GM12872 (cell line): ENCODE measurements around the gene CHRNB2.

Experiments used
- TF ChIP-seq, protein P1 (sequence below): IDR thresholded peaks from 3 replicates; pipeline ENCODE4 v1.5.1; 2011; ENCODE audit warnings: low read depth, mild to moderate bottlenecking, low read length, moderate library complexity; ENCODE audit not compliant: insufficient read depth

CHRNB2 gene

DNA sequence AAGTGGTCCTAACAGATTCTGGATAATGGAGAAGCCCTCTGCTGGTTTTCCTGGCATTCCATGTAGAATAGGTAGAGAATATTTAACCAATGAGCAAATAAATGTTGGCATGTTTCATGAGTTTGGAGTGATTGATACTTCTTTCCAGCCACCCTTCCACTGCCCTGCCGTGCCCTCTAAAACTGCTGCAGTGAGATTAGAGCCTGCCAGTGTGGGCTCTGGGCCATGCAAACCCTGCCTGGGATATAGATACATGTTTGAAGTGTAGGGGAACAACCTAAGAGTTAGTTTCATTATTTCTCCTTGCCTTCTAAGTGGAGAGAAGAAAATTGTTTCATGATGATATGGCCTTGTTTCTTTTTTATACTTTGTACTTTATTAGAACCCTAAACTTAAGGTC, 19.6 kb upstream of the CHRNB2 start:
- TF ChIP-seq, protein P1, sequence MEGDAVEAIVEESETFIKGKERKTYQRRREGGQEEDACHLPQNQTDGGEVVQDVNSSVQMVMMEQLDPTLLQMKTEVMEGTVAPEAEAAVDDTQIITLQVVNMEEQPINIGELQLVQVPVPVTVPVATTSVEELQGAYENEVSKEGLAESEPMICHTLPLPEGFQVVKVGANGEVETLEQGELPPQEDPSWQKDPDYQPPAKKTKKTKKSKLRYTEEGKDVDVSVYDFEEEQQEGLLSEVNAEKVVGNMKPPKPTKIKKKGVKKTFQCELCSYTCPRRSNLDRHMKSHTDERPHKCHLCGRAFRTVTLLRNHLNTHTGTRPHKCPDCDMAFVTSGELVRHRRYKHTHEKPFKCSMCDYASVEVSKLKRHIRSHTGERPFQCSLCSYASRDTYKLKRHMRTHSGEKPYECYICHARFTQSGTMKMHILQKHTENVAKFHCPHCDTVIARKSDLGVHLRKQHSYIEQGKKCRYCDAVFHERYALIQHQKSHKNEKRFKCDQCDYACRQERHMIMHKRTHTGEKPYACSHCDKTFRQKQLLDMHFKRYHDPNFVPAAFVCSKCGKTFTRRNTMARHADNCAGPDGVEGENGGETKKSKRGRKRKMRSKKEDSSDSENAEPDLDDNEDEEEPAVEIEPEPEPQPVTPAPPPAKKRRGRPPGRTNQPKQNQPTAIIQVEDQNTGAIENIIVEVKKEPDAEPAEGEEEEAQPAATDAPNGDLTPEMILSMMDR = no peak

- TF ChIP-seq, protein P1 = no peak
These were observed 18.3 kb upstream of the CHRNB2 start for GRCh38 chr1:154549202-154549770.

DNA sequence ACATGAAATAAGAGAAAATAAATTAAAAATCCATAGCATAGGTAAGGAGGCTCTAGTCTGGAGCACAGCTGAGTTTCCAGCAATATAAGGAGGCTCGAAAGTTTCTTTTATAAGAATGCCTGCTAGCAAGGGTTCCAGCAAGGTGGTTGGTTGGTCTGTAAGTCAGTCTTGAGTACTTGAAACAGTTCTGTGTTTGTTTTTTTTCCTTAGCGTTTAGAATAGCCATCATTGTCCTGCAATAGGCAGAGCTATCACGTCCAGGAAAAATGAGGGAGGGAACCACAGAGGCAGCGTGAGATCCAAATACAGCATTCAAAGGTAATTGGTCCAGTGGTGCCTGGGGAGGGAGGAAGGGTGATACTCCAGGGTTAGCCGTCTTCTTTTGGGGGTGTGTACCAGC, 17.5 kb upstream of the CHRNB2 start:
- TF ChIP-seq, protein P1 = no peak

DNA sequence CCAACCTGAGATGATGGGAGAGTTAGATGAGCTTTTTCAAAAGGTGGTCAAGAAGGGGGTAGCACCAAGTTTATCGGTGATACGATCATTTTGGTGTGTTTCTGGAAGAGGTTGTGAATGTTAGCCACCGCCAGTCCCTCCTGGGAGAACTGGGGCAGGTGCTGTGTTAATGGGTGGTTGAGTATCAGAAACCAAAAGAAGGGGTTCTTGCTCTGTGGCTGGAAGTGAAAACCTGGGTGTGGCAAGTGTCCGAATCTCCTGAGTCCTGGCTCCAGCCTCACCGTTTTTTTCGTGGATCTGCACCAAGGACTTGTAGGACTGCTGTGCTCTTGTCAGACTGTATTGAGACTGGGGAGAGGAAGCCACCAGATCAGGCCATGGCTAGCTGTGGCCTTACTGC, 16.9 kb upstream of the CHRNB2 start:
- TF ChIP-seq, protein P1 = no peak

DNA sequence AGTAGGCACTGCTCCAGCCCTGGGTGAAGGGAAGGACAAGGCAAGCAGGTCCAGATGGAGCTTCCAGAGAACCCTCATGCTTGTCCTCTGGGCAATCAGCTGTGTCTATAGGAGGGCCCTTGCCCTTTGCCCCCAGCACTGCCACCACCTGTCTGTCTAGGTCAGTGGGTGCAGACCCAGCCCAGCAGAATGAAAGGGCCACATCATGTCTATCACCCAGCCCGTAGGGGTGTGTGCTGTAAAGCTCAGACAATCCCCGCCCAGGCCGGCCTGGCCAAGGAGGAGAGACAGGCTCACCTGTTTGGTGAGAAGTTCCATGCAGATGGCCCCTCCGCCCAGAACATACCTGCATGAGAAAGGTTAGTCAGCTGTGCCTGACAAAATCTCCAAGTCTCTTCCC, 16.1 kb upstream of the CHRNB2 start:
- TF ChIP-seq, protein P1 = no peak

DNA sequence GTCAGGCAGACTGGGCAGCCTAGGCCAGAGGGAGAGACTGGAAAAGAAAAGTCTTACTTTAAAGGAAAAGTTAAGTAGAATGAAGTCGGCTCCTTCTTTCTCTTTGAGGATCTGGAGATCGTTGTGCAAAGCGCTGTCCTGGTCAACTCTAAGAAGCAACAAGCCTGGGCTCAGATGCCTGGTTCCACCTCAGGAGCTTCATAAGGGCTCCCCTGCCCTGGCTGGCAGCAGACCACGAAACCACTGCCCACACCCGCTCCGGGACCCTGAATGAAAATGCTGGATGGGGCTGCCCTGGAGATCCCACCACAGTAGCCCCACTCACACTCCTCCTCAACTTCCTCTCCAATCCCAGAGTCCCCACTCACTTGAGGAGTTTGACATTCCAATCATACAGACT, 15.5 kb upstream of the CHRNB2 start:
- TF ChIP-seq, protein P1 = no peak

DNA sequence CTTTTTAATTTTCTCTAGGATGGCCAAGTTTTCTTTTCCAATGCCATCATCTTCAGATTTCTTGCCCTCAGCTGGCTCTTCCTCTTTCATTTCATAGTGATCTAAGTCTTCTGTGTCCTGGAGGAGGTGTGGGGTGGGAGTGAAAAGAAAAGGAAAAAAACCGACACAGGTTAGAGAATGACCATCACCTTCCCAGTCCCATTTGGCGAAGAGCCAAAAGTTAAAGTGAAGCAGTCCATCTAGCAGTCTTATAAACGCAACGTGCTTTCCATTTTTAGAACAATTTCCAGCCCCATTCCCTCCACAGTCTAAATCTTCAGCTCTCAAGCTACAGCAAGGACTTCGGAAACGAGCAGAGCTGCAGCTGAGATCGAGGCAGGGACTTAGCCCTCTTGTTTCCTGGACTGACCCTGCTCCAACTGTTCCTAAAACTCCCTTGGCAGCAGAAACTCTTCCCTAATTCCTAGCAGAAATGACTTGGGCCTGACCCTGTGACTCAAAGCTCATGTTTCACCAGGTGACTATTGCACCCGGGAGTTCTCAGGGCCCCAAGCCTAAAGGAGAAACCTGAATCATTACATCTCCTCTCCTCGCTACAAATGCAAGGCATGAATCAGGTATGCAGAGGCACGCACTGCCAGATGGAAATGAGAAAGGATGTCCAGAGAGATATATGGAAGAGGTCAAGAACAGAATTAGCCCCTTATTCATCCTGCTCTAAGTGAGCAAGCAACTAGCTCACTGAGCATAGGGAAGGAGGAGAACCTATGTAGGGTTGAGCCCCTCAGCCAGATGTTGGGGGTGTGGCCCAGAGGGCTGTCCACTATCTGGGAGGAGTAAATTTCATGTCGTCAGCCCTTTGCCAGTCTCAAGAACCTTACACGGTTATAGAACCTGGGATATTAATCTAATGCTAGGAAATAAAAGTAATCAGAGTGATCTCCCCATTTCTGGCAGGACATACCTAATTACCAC, 14.2 kb upstream of the CHRNB2 start:
- TF ChIP-seq, protein P1 = no peak
